Gastrocnemius medialis (tissue), 4 donors: ENCODE data around the gene COL4A4. TPM values are rescaled to one million over a fixed set of nuclear protein-coding genes. Genes with fewer than 3 reads are reported as not detected.

Source experiments
- ATAC-seq, 2 donors: fragments of 150-250 bp; one replicate each; pipeline ENCODE4 v1.9.1; 2016
- DNase-seq, 2 donors: peaks; one replicate each; pipeline ENCODE4 v3.0.0-alpha.2; 2019
- H3K27ac ChIP-seq, 4 donors: fragments of 200-600 bp; sonication (generic); 1 replicate in 1 of 4; 2 replicates in 3 of 4; pipeline ENCODE4 v1.5.1; 2016 to 2018; ENCODE audit warnings: mild to moderate bottlenecking in 2 of 4, moderate library complexity in 1 of 4
- H3K27me3 ChIP-seq, 3 donors: fragments of 200-600 bp; sonication (generic) in 2 of 3; 1 replicate in 1 of 3; 2 replicates in 2 of 3; pipeline versions ENCODE4 v1.5.1 to v1.6.0; 2016 to 2019; ENCODE audit warnings: mild to moderate bottlenecking in 1 of 3, moderate library complexity in 1 of 3
- H3K36me3 ChIP-seq, 2 donors: fragments of 200-600 bp; sonication (generic) in 1 of 2; one replicate each; pipeline ENCODE4 v1.5.1; 2017 to 2018
- H3K4me1 ChIP-seq, 2 donors: fragments of 200-600 bp; sonication (generic) in 1 of 2; one replicate each; pipeline ENCODE4 v1.5.1; 2016 to 2017; ENCODE audit warnings: mild to moderate bottlenecking in 2 of 2
- H3K4me3 ChIP-seq, 4 donors: fragments of 200-600 bp; sonication (generic) in 3 of 4; 1 replicate in 1 of 4; 2 replicates in 3 of 4; pipeline ENCODE4 v1.5.1; 2016 to 2019; ENCODE audit warnings: mild to moderate bottlenecking in 2 of 4
- H3K9me3 ChIP-seq, 3 donors: fragments of 200-600 bp; sonication (generic) in 2 of 3; 1 replicate in 1 of 3; 2 replicates in 2 of 3; pipeline ENCODE4 v1.5.1; 2016 to 2019
- POLR2A ChIP-seq, 2 donors: fragments of 450-650 bp; IDR thresholded peaks; one replicate each; pipeline ENCODE4 v1.6.1; 2017; ENCODE audit warnings: antibody characterized with exemption in 2 of 2, mild to moderate bottlenecking in 2 of 2, moderate library complexity in 2 of 2
- in situ Hi-C, 4 donors: fragments of 200-750 bp; cut with MboI; loops; one replicate each; pipeline versions ENCODE4 v1.15.0 to v1.8.0; 2017; ENCODE audit warnings: low sequenced_read_pairs in 4 of 4
- intact Hi-C: fragments of 100-400 bp; cut with DNase I; formaldehyde crosslinking; loops from one replicate; pipeline ENCODE4 v1.15.1; 2023; ENCODE audit warnings: low total_unique reads
- total RNA-seq, 4 donors: library from RNA; depleted of rRNA; stranded (reverse); fragments of >200 nt; gene quantifications; one replicate each; pipeline versions ENCODE4 v1.1.0 to v1.2.3, GENCODE V29; 2016
- TF ChIP-seq, protein P1 (sequence below), 5 experiments: fragments of 450-650 bp in 3 of 5; fragments of 200-600 bp in 2 of 5; sonication (generic) in 2 of 5; IDR thresholded peaks in 4 of 5; conservative IDR thresholded peaks in 1 of 5; 1 replicate in 4 of 5; 2 replicates in 1 of 5; pipeline ENCODE4 v1.5.1; 2016 to 2019; ENCODE audit warnings: antibody characterized with exemption in 5 of 5, mild to moderate bottlenecking in 3 of 5, moderate library complexity in 3 of 5

COL4A4 gene
- total RNA-seq, 4 donors from 2014 or later: 2.0 to 11.4 (median 5.7) TPM

DNA sequence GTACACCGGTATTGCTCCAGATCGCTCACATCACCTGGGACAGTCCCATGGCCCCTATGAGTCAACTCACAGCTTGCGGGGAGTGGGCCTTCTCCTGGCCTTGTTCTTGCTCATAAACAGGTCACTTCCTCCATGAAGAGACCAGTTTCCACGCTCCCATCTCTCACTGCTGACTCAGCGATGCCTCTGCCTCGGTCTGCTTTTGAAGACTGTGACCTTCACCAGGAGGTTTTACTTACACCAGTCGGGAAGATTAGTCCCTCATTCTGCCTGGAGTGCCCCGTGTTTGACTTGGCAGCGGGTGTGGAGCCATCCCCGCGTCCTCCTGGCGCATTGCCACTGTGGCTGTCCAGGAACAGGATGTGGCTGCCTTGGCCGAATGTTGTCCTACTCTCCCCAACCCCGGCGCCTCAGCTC lies 168.4 kb downstream of the COL4A4 start:
- no peaks in the 10 kb centered on the region for H3K9me3 ChIP-seq
- intact Hi-C loops: no loop called here
- no peak overlapping the region for H3K27ac ChIP-seq
- H3K4me3 ChIP-seq: no peak overlapping the region
- TF ChIP-seq POLR2A (IDR thresholded peaks at IDR 0.05): no peak
- TF ChIP-seq, protein P1, sequence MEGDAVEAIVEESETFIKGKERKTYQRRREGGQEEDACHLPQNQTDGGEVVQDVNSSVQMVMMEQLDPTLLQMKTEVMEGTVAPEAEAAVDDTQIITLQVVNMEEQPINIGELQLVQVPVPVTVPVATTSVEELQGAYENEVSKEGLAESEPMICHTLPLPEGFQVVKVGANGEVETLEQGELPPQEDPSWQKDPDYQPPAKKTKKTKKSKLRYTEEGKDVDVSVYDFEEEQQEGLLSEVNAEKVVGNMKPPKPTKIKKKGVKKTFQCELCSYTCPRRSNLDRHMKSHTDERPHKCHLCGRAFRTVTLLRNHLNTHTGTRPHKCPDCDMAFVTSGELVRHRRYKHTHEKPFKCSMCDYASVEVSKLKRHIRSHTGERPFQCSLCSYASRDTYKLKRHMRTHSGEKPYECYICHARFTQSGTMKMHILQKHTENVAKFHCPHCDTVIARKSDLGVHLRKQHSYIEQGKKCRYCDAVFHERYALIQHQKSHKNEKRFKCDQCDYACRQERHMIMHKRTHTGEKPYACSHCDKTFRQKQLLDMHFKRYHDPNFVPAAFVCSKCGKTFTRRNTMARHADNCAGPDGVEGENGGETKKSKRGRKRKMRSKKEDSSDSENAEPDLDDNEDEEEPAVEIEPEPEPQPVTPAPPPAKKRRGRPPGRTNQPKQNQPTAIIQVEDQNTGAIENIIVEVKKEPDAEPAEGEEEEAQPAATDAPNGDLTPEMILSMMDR (IDR thresholded peaks at IDR 0.05 in 4 of 5, conservative IDR thresholded peaks at IDR 0.05 in 1 of 5): no peak
- DNase-seq (no peak), ATAC-seq (no peak)
- H3K36me3 ChIP-seq: no peaks in the 10 kb centered on the region
- H3K4me1 ChIP-seq: no peaks in the 10 kb centered on the region
- in situ Hi-C loops: loop anchor here in 1 of 4 donors (25.0 kb wide), 2 partner anchors 183 to 1108 kb away; no protein-coding TSS in a partner anchor
- H3K27me3 ChIP-seq: no peaks in the 10 kb centered on the region

DNA sequence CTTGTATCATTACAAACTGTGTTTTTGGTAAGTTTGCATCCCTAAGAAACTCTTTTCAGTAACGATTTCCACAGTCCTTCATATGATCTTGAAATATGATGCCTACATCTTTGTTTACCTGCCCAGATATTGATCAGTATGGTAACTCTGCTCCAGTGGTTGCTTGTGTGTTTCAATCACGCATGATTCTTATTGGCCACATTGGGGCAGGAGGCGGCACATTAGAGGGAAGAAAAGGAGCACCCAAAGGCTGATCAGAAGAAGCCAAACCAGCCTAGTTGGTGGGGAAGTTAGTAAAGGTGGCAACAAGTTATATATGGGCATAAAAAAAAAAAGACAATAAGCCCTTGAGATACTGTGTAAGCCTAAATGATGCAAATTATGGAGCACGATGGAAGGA lies 169.2 kb downstream of the COL4A4 start:
- no peaks in the 10 kb centered on the region for H3K9me3 ChIP-seq
- no peak for TF ChIP-seq POLR2A (IDR thresholded peaks at IDR 0.05)
- TF ChIP-seq, protein P1 (IDR thresholded peaks at IDR 0.05 in 4 of 5, conservative IDR thresholded peaks at IDR 0.05 in 1 of 5): no peak
- H3K27me3 ChIP-seq: no peaks in the 10 kb centered on the region
- DNase-seq: no peak
- H3K4me3 ChIP-seq: no peak overlapping the region
- no peaks in the 10 kb centered on the region for H3K4me1 ChIP-seq
- ATAC-seq: no peak
- in situ Hi-C loops: loop anchor here in 1 of 4 donors (25.0 kb wide), 2 partner anchors 182 to 1107 kb away; no protein-coding TSS in a partner anchor
- no peaks in the 10 kb centered on the region for H3K36me3 ChIP-seq
- intact Hi-C loops: no loop called here
- H3K27ac ChIP-seq: no peak overlapping the region

DNA sequence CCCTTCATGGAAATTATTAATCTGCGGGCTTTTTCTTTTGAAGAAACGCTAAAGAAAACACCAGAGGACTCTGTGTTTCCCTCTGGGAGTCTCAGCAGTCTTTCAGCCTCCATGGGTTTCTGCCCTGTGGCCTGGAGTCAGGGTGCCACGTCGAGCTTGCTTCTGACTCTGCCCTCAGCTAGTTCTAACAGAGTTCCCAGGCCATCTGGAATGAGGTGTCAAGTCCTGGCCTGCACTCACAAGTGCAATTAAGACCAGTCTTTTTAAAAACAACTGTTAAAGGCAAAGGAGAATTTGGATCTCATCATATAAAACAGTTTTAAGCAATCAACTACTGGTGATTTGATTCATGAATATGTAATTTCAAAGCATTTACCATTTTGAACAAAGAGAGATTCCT lies 170.8 kb downstream of the COL4A4 start:
- no peaks in the 10 kb centered on the region for H3K9me3 ChIP-seq
- DNase-seq (no peak), ATAC-seq (no peak)
- H3K27ac ChIP-seq: no peak overlapping the region
- no peaks in the 10 kb centered on the region for H3K27me3 ChIP-seq
- intact Hi-C loops (no loop called here), in situ Hi-C loops (loop anchor here in 1 of 4 donors (25.0 kb wide), 2 partner anchors 181 to 1106 kb away; no protein-coding TSS in a partner anchor)
- no peaks in the 10 kb centered on the region for H3K4me1 ChIP-seq
- H3K36me3 ChIP-seq: no peaks in the 10 kb centered on the region
- TF ChIP-seq POLR2A (IDR thresholded peaks at IDR 0.05): no peak
- TF ChIP-seq, protein P1 (IDR thresholded peaks at IDR 0.05 in 4 of 5, conservative IDR thresholded peaks at IDR 0.05 in 1 of 5): no peak
- no peak overlapping the region for H3K4me3 ChIP-seq

DNA sequence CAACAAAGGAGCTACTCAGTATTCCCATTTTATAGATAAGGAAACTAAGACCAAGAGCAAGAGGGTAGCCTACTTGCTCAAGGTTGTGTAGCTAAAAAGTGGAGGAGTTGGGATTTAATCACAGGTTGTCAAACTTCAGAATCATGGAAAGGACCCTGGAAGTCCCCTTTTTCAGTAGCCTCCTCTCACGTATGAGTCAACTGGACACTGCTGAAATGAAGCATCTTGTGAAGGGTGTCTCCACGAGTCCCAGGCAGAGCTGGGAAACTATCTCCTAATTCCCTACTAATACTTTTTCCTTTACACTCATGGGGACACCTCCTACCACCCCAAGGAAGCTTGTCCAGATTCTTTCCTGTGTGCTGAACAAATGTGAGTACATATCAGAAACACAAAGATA lies 172.3 kb downstream of the COL4A4 start:
- Histone ChIP-seq H3K36me3 (no peaks in the 10 kb centered on the region), H3K4me1 (no peaks in the 10 kb centered on the region), H3K4me3 (no peak overlapping the region), H3K27ac (no peak overlapping the region), H3K27me3 (no peaks in the 10 kb centered on the region), H3K9me3 (no peaks in the 10 kb centered on the region)
- intact Hi-C loops: no loop called here
- in situ Hi-C loops: loop anchor here in 1 of 4 donors (25.0 kb wide), 2 partner anchors 179 to 1104 kb away; no protein-coding TSS in a partner anchor
- TF ChIP-seq, protein P1 (IDR thresholded peaks at IDR 0.05 in 4 of 5, conservative IDR thresholded peaks at IDR 0.05 in 1 of 5): no peak
- TF ChIP-seq POLR2A (IDR thresholded peaks at IDR 0.05): no peak
- no peak for ATAC-seq
- no peak for DNase-seq

DNA sequence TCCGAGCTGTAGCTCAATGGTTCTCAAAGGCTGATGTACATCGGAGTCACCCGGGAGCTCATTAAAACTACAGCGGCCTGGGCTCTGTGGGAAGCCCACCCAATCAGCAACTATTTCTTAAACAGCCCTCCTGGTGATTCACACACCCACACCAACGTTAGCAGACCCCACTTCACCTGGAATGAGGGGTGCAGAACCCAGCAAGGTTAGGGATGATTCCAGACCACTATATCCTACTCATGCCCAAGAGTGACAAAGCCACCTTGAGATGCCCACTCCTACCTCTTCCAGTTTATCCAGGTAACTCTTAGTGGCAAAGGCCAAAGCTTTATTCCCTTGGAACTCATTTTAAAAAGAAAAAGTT lies 178.4 kb downstream of the COL4A4 start:
- ATAC-seq: peak in 1 of 2 donors; percentile 6
- Histone ChIP-seq H3K4me3 (no peak overlapping the region), H3K9me3 (no peaks in the 10 kb centered on the region), H3K27me3 (no peaks in the 10 kb centered on the region), H3K4me1 (peaks cover 11 to 18% of the 10 kb centered on the region in 2 donors), H3K36me3 (no peaks in the 10 kb centered on the region), H3K27ac (no peak overlapping the region)
- intact Hi-C loops: loop anchor here (1.0 to 10.0 kb wide), 4 partner anchors 151 to 1317 kb away; partner anchors contain the start of gene RHBDD1
- in situ Hi-C loops: loop anchor here (5.0 to 25.0 kb wide), 8 partner anchors 173 to 1318 kb away; no protein-coding TSS in a partner anchor
- DNase-seq: no peak
- TF ChIP-seq, protein P1 (IDR thresholded peaks at IDR 0.05 in 4 of 5, conservative IDR thresholded peaks at IDR 0.05 in 1 of 5): peak in 2 of 5 experiments; percentile 7 to 12
- TF ChIP-seq POLR2A (IDR thresholded peaks at IDR 0.05): no peak
